Activated CD4-positive, alpha-beta T cell treated with anti-CD3 and anti-CD28 coated beads for 36 hours (primary cell): ENCODE results near the gene SZT2. TPM values are rescaled to one million over a fixed set of nuclear protein-coding genes. Genes with fewer than 3 reads are reported as not detected.

Source experiments
- ATAC-seq: fragments of 200-7000 bp; cut with Tn5 transposase; one replicate; pipeline ENCODE4 v1.10.0; 2021; ENCODE audit warnings: mild to moderate bottlenecking, moderate library complexity
- CTCF ChIA-PET: fragments of 350-600 bp; sonication (Branson Sonifier 250); formaldehyde crosslinking; loops from one replicate; lab custom pipeline; 2021; ENCODE audit warnings: antibody characterized with exemption; lab: Charles Lee
- POLR2A ChIA-PET: fragments of 350-600 bp; sonication (Branson Sonifier 250); formaldehyde crosslinking; loops from one replicate; lab custom pipeline; 2021; ENCODE audit warnings: antibody characterized with exemption, inconsistent platforms; lab: Charles Lee
- DNase-seq: peaks from one replicate; pipeline ENCODE4 v3.0.0-alpha.2; 2020
- H3K27ac Mint-ChIP-seq: one replicate; pipeline ENCODE4 v1.8.0; 2021; ENCODE audit warnings: mixed read lengths
- H3K27me3 Mint-ChIP-seq: one replicate; pipeline ENCODE4 v1.8.0; 2021; ENCODE audit warnings: mixed read lengths
- H3K36me3 Mint-ChIP-seq: one replicate; pipeline ENCODE4 v1.8.0; 2021; ENCODE audit warnings: low read depth, mixed read lengths
- H3K4me1 Mint-ChIP-seq: one replicate; pipeline ENCODE4 v1.8.0; 2021; ENCODE audit warnings: mixed read lengths
- H3K4me3 Mint-ChIP-seq: one replicate; pipeline ENCODE4 v1.8.0; 2021; ENCODE audit warnings: mild to moderate bottlenecking, moderate library complexity, mixed read lengths
- H3K9me3 Mint-ChIP-seq: one replicate; pipeline ENCODE4 v1.8.0; 2021; ENCODE audit warnings: low read depth, mixed read lengths
- intact Hi-C, 2 experiments: fragments of 100-400 bp; cut with DNase I in 1 of 2; cut with micrococcal nuclease in 1 of 2; formaldehyde crosslinking; loops; one replicate each; pipeline versions ENCODE4 v1.14.2 to v1.15.1; 2022 to 2024; cut with DNase I, micrococcal nuclease
- total RNA-seq, 2 experiments: library from RNA; stranded (reverse); gene quantifications; one replicate each; pipeline ENCODE4 v1.2.3, GENCODE V29; 2021

The SZT2 gene
- total RNA-seq, 2 experiments from 2014 or later, result 33.6 to 36.3 TPM

- no peak for ATAC-seq
- POLR2A ChIA-PET, result no interaction called here
- Mint-ChIP-seq H3K4me3 (no peak overlapping the region), H3K36me3 (peaks cover 41% of the 10 kb centered on the region), H3K27me3 (no peaks in the 10 kb centered on the region), H3K27ac (no peak overlapping the region), H3K9me3 (no peaks in the 10 kb centered on the region), H3K4me1 (no peaks in the 10 kb centered on the region)
- CTCF ChIA-PET, result interaction anchor here (0.6 to 1.1 kb wide), 3 partner anchors 12 to 615 kb away, joined by 3 to 5 read pairs (median 3); no protein-coding TSS in a partner anchor
- DNase-seq, result peak; percentile 1
- intact Hi-C loops, result no loop called here
Observed at GRCh38 chr1:43443197-43443946, 53.7 kb downstream of the SZT2 start.

- ChIA-PET CTCF (no interaction called here), POLR2A (no interaction called here)
- peaks cover 34% of the 10 kb centered on the region for H3K36me3 Mint-ChIP-seq
- intact Hi-C loops, result no loop called here
- H3K9me3 Mint-ChIP-seq, result no peaks in the 10 kb centered on the region
- no peak overlapping the region for H3K4me3 Mint-ChIP-seq
- H3K27ac Mint-ChIP-seq, result no peak overlapping the region
- no peaks in the 10 kb centered on the region for H3K4me1 Mint-ChIP-seq
- DNase-seq (no peak), ATAC-seq (no peak)
- no peaks in the 10 kb centered on the region for H3K27me3 Mint-ChIP-seq
Observed at GRCh38 chr1:43444151-43444828, 54.6 kb downstream of the SZT2 start.

GRCh38 chr1:43444836-43445235 is 55.1 kb downstream of the SZT2 start:
- no peak for ATAC-seq
- intact Hi-C loops, result no loop called here
- H3K9me3 Mint-ChIP-seq, result no peaks in the 10 kb centered on the region
- no peak overlapping the region for H3K4me3 Mint-ChIP-seq
- no peaks in the 10 kb centered on the region for H3K27me3 Mint-ChIP-seq
- H3K36me3 Mint-ChIP-seq, result peaks cover 32% of the 10 kb centered on the region
- no peaks in the 10 kb centered on the region for H3K4me1 Mint-ChIP-seq
- H3K27ac Mint-ChIP-seq, result no peak overlapping the region
- CTCF ChIA-PET, result no interaction called here
- POLR2A ChIA-PET, result no interaction called here
- DNase-seq, result no peak

GRCh38 chr1:43445606-43446387 is 56.1 kb downstream of the SZT2 start:
- intact Hi-C loops, result no loop called here
- Mint-ChIP-seq H3K4me3 (no peak overlapping the region), H3K9me3 (no peaks in the 10 kb centered on the region), H3K36me3 (peaks cover 35% of the 10 kb centered on the region), H3K4me1 (no peaks in the 10 kb centered on the region), H3K27ac (no peak overlapping the region), H3K27me3 (no peaks in the 10 kb centered on the region)
- ChIA-PET CTCF (no interaction called here), POLR2A (no interaction called here)
- ATAC-seq (no peak), DNase-seq (no peak)

- peaks cover 32% of the 10 kb centered on the region for H3K36me3 Mint-ChIP-seq
- DNase-seq (no peak), ATAC-seq (no peak)
- intact Hi-C loops, result no loop called here
- no peak overlapping the region for H3K27ac Mint-ChIP-seq
- H3K4me3 Mint-ChIP-seq, result no peak overlapping the region
- ChIA-PET CTCF (no interaction called here), POLR2A (no interaction called here)
- no peaks in the 10 kb centered on the region for H3K27me3 Mint-ChIP-seq
- H3K9me3 Mint-ChIP-seq, result no peaks in the 10 kb centered on the region
- H3K4me1 Mint-ChIP-seq, result no peaks in the 10 kb centered on the region
Observed at GRCh38 chr1:43446388-43446740, 56.7 kb downstream of the SZT2 start.

- Mint-ChIP-seq H3K4me3 (no peak overlapping the region), H3K4me1 (no peaks in the 10 kb centered on the region), H3K27ac (no peak overlapping the region), H3K27me3 (no peaks in the 10 kb centered on the region), H3K36me3 (peaks cover 29% of the 10 kb centered on the region), H3K9me3 (no peaks in the 10 kb centered on the region)
- ATAC-seq (no peak), DNase-seq (no peak)
- intact Hi-C loops, result no loop called here
- ChIA-PET POLR2A (no interaction called here), CTCF (no interaction called here)
Observed at GRCh38 chr1:43446881-43447835, 57.5 kb downstream of the SZT2 start.

- ATAC-seq (no peak), DNase-seq (no peak)
- Mint-ChIP-seq H3K4me3 (no peak overlapping the region), H3K36me3 (peaks cover 30% of the 10 kb centered on the region), H3K27me3 (no peaks in the 10 kb centered on the region), H3K4me1 (peaks cover 6% of the 10 kb centered on the region), H3K9me3 (no peaks in the 10 kb centered on the region), H3K27ac (no peak overlapping the region)
- ChIA-PET POLR2A (no interaction called here), CTCF (no interaction called here)
- intact Hi-C loops, result no loop called here
Observed at GRCh38 chr1:43447891-43448708, 58.4 kb downstream of the SZT2 start.

GRCh38 chr1:43448955-43449707 is 59.4 kb downstream of the SZT2 start:
- intact Hi-C loops, result no loop called here
- POLR2A ChIA-PET, result no interaction called here
- peaks cover 10% of the 10 kb centered on the region for H3K4me1 Mint-ChIP-seq

GRCh38 chr1:43449708-43450069 is 60.0 kb downstream of the SZT2 start:
- peaks cover 16% of the 10 kb centered on the region for H3K4me1 Mint-ChIP-seq
- intact Hi-C loops, result loop anchor here in 1 of 2 experiments (5.0 to 10.0 kb wide), 3 partner anchors 203 to 995 kb away; partner anchors contain the start of genes B4GALT2, KDM4A, PPCS and ZMYND12
- H3K27ac Mint-ChIP-seq, result no peak overlapping the region
- H3K27me3 Mint-ChIP-seq, result no peaks in the 10 kb centered on the region
- no peak for ATAC-seq
- ChIA-PET CTCF (no interaction called here), POLR2A (no interaction called here)
- no peak for DNase-seq
- H3K9me3 Mint-ChIP-seq, result no peaks in the 10 kb centered on the region
- peaks cover 17% of the 10 kb centered on the region for H3K36me3 Mint-ChIP-seq
- no peak overlapping the region for H3K4me3 Mint-ChIP-seq

More at GRCh38 chr1:43448955-43449707, 59.4 kb downstream of the SZT2 start:
- Mint-ChIP-seq H3K4me3 (no peak overlapping the region), H3K36me3 (peaks cover 22% of the 10 kb centered on the region), H3K9me3 (no peaks in the 10 kb centered on the region), H3K27me3 (no peaks in the 10 kb centered on the region), H3K27ac (no peak overlapping the region)
- CTCF ChIA-PET, result no interaction called here
- ATAC-seq (no peak), DNase-seq (no peak)
